ENCODE data around the gene ATP10D. TPM values are rescaled to one million over a fixed set of nuclear protein-coding genes. Genes with fewer than 3 reads are reported as not detected.

The ATP10D gene
- total RNA-seq, 2 experiments from 2014 or later: 11.7 to 20.2 TPM

- ChIA-PET CTCF (ENCODE audit: unreplicated experiment) (no interaction called here), POLR2A (interaction anchor here (1.9 to 10.3 kb wide), 2 partner anchors 10 to 13 kb away, joined by 5 to 140 read pairs; partner anchors contain the start of gene ATP10D)
- DNase-seq (ENCODE audit: low spot score): no peak
- Histone ChIP-seq H3K4me2 (ENCODE audit: low read length) (no peak overlapping the region), H3K79me2 (ENCODE audit: insufficient read depth, low read depth, low read length) (no peaks in the 10 kb centered on the region), H3K27ac (ENCODE audit: low read depth, low read length, poor library complexity, severe bottlenecking) (no peak overlapping the region), H3K4me1 (ENCODE audit: insufficient read depth, low read length, poor library complexity, severe bottlenecking) (peaks cover 20% of the 10 kb centered on the region), H3K36me3 (ENCODE audit: insufficient read depth, low read length) (no peaks in the 10 kb centered on the region), H2AFZ (ENCODE audit: low read length) (no peak overlapping the region), H3K9me2 (ENCODE audit: insufficient read depth, low read length) (no peaks in the 10 kb centered on the region), H3K4me3 (ENCODE audit: low read depth, low read length, poor library complexity, severe bottlenecking) (no peak overlapping the region), H4K20me1 (ENCODE audit: insufficient read depth, low read length) (no peaks in the 10 kb centered on the region), H3K9me3 (ENCODE audit: low read length) (no peaks in the 10 kb centered on the region)
- intact Hi-C loops (cut with micrococcal nuclease; ENCODE audit: unreplicated experiment): no loop called here
- no TSS peak for BruUV-seq (replicated peaks)
- no peak for TF ChIP-seq CTCF (conservative IDR thresholded peaks at IDR 0.05; ENCODE audit: low read length)
These were observed 15.1 kb upstream of the ATP10D start for GRCh38 chr4:47469951-47470350.

- H3K9me3 ChIP-seq (ENCODE audit: low read length): no peaks in the 10 kb centered on the region
- BruUV-seq (replicated peaks): no TSS peak
- no peak overlapping the region for H3K4me2 ChIP-seq (ENCODE audit: low read length)
- no peak for DNase-seq (ENCODE audit: low spot score)
- peaks cover 9% of the 10 kb centered on the region for H3K4me1 ChIP-seq (ENCODE audit: insufficient read depth, low read length, poor library complexity, severe bottlenecking)
- H3K79me2 ChIP-seq (ENCODE audit: insufficient read depth, low read depth, low read length): no peaks in the 10 kb centered on the region
- POLR2A ChIA-PET: interaction anchor here (1.2 to 10.3 kb wide), 2 partner anchors 11 to 12 kb away, joined by 3 to 140 read pairs; partner anchors contain the start of gene ATP10D
- no peak overlapping the region for H3K4me3 ChIP-seq (ENCODE audit: low read depth, low read length, poor library complexity, severe bottlenecking)
- H3K9me2 ChIP-seq (ENCODE audit: insufficient read depth, low read length): no peaks in the 10 kb centered on the region
- no peak overlapping the region for H2AFZ ChIP-seq (ENCODE audit: low read length)
- no peak overlapping the region for H3K27ac ChIP-seq (ENCODE audit: low read depth, low read length, poor library complexity, severe bottlenecking)
- no peaks in the 10 kb centered on the region for H3K36me3 ChIP-seq (ENCODE audit: insufficient read depth, low read length)
- no peaks in the 10 kb centered on the region for H4K20me1 ChIP-seq (ENCODE audit: insufficient read depth, low read length)
- CTCF ChIA-PET (ENCODE audit: unreplicated experiment): no interaction called here
- TF ChIP-seq CTCF (conservative IDR thresholded peaks at IDR 0.05; ENCODE audit: low read length) (no peak), EZH2phosphoT487 (IDR thresholded peaks at IDR 0.05; ENCODE audit: borderline replicate concordance, low read depth, low read length) (no peak)
- intact Hi-C loops (cut with micrococcal nuclease; ENCODE audit: unreplicated experiment): no loop called here
These were observed 14.0 kb upstream of the ATP10D start for GRCh38 chr4:47471064-47471463.

GRCh38 chr4:47471591-47471990 lies 13.5 kb upstream of the ATP10D start:
- CTCF ChIA-PET (ENCODE audit: unreplicated experiment): no interaction called here
- intact Hi-C loops (cut with micrococcal nuclease; ENCODE audit: unreplicated experiment): no loop called here
- POLR2A ChIA-PET: interaction anchor here (1.2 to 10.3 kb wide), 2 partner anchors 11 to 12 kb away, joined by 3 to 140 read pairs; partner anchors contain the start of gene ATP10D
- Histone ChIP-seq H3K27ac (ENCODE audit: low read depth, low read length, poor library complexity, severe bottlenecking) (no peak overlapping the region), H4K20me1 (ENCODE audit: insufficient read depth, low read length) (no peaks in the 10 kb centered on the region), H3K9me3 (ENCODE audit: low read length) (no peaks in the 10 kb centered on the region), H2AFZ (ENCODE audit: low read length) (no peak overlapping the region), H3K4me2 (ENCODE audit: low read length) (no peak overlapping the region), H3K9me2 (ENCODE audit: insufficient read depth, low read length) (no peaks in the 10 kb centered on the region), H3K36me3 (ENCODE audit: insufficient read depth, low read length) (no peaks in the 10 kb centered on the region), H3K4me3 (ENCODE audit: low read depth, low read length, poor library complexity, severe bottlenecking) (no peak overlapping the region), H3K4me1 (ENCODE audit: insufficient read depth, low read length, poor library complexity, severe bottlenecking) (peaks cover 4% of the 10 kb centered on the region), H3K79me2 (ENCODE audit: insufficient read depth, low read depth, low read length) (no peaks in the 10 kb centered on the region)
- TF ChIP-seq EZH2phosphoT487 (IDR thresholded peaks at IDR 0.05; ENCODE audit: borderline replicate concordance, low read depth, low read length): no peak
- no peak for TF ChIP-seq CTCF (conservative IDR thresholded peaks at IDR 0.05; ENCODE audit: low read length)
- DNase-seq (ENCODE audit: low spot score): no peak
- BruUV-seq (replicated peaks): no TSS peak
